Cardiac muscle cell (in vitro differentiated cells and primary cell): ENCODE measurements around the gene CYP2F1. TPM values are rescaled to one million over a fixed set of nuclear protein-coding genes. Genes with fewer than 3 reads are reported as not detected.

ENCODE experiments used
- DNase-seq, 2 donors: peaks; one replicate each; pipeline versions ENCODE4 v3.0.0 to v3.0.0-alpha.2; 2010 to 2017; ENCODE audit warnings: low read depth in 1 of 2, low spot score in 1 of 2
- H3K27ac ChIP-seq: fragments of 200-600 bp; sonication (generic); 2 replicates; pipeline ENCODE4 v1.5.1; 2016
- H3K27me3 ChIP-seq: fragments of 200-600 bp; sonication (generic); 2 replicates; pipeline ENCODE4 v1.6.0; 2016; ENCODE audit warnings: control low read depth
- H3K36me3 ChIP-seq: fragments of 200-600 bp; sonication (generic); 2 replicates; pipeline ENCODE4 v1.5.1; 2016; ENCODE audit warnings: control low read depth
- H3K4me1 ChIP-seq: fragments of 200-600 bp; sonication (generic); 2 replicates; pipeline ENCODE4 v1.8.1; 2017; ENCODE audit warnings: low read depth, mild to moderate bottlenecking, mixed run types
- H3K4me3 ChIP-seq: fragments of 200-600 bp; sonication (generic); 2 replicates; pipeline ENCODE4 v1.5.1; 2016; ENCODE audit warnings: mild to moderate bottlenecking
- H3K9me3 ChIP-seq: fragments of 200-600 bp; sonication (generic); 2 replicates; pipeline ENCODE4 v1.5.1; 2017; ENCODE audit warnings: low read depth, mild to moderate bottlenecking, control low read depth
- CTCF ChIP-seq: IDR thresholded peaks from 2 replicates; pipeline ENCODE4 v1.5.1; 2012; ENCODE audit warnings: low read depth, mild to moderate bottlenecking, low read length
- polyA plus RNA-seq: library from polyadenylated mRNA; unstranded; fragments of >200 nt; fragmentation: Nextera tagmentation; extraction: Ambion mirVana; gene quantifications from 2 replicates; pipeline ENCODE4 v1.2.1, GENCODE V29; 2016
- total RNA-seq: library from RNA; depleted of rRNA; stranded (reverse); fragments of >200 nt; gene quantifications from 2 replicates; pipeline ENCODE4 v1.2.3, GENCODE V29; 2016

CYP2F1 gene
- total and polyA plus RNA-seq, 2 experiments from 2014 or later = not detected

GRCh38 chr19:41172297-41173164 lies 58.3 kb downstream of the CYP2F1 start:
- no peak for TF ChIP-seq CTCF
- no peak for DNase-seq
- no peak overlapping the region for H3K27ac ChIP-seq

GRCh38 chr19:41174297-41174928 lies 60.2 kb downstream of the CYP2F1 start:
- H3K4me3 ChIP-seq = no peak overlapping the region
- no peaks in the 10 kb centered on the region for H3K9me3 ChIP-seq
- H3K4me1 ChIP-seq = peaks cover 11% of the 10 kb centered on the region
- H3K36me3 ChIP-seq = no peaks in the 10 kb centered on the region
- H3K27ac ChIP-seq = no peak overlapping the region
- no peaks in the 10 kb centered on the region for H3K27me3 ChIP-seq
- no peak for DNase-seq
- no peak for TF ChIP-seq CTCF

More at GRCh38 chr19:41172297-41173164, 58.3 kb downstream of the CYP2F1 start:
- no peaks in the 10 kb centered on the region for H3K36me3 ChIP-seq
- H3K4me1 ChIP-seq = peaks cover 11% of the 10 kb centered on the region
- H3K9me3 ChIP-seq = no peaks in the 10 kb centered on the region
- no peaks in the 10 kb centered on the region for H3K27me3 ChIP-seq
- H3K4me3 ChIP-seq = no peak overlapping the region

- H3K36me3 ChIP-seq = no peaks in the 10 kb centered on the region
- no peaks in the 10 kb centered on the region for H3K27me3 ChIP-seq
- no peaks in the 10 kb centered on the region for H3K9me3 ChIP-seq
- peak overlapping the region; percentile 27 for H3K27ac ChIP-seq
- no peak for TF ChIP-seq CTCF
- peak; percentile 73 to 75 for DNase-seq
- no peak overlapping the region for H3K4me3 ChIP-seq
- H3K4me1 ChIP-seq = peaks cover 11% of the 10 kb centered on the region
These were observed 61.9 kb downstream of the CYP2F1 start for GRCh38 chr19:41175801-41176777.

Other genes with a start within 250 kb of the CYP2F1 start
- not detected in 2 replicates for gene CYP2A7, start 232.2 kb upstream of the CYP2F1 start, total RNA-seq
- not detected in 2 replicates for gene CYP2A7, start 232.2 kb upstream of the CYP2F1 start, polyA plus RNA-seq
- not detected in 2 replicates for gene CYP2B6, start 123.2 kb upstream of the CYP2F1 start, total RNA-seq
- not detected in 2 replicates for gene CYP2B6, start 123.2 kb upstream of the CYP2F1 start, polyA plus RNA-seq
- gene CYP2A13, start 26.0 kb upstream of the CYP2F1 start, total RNA-seq = not detected in 2 replicates
- not detected in 2 replicates for gene CYP2A13, start 26.0 kb upstream of the CYP2F1 start, polyA plus RNA-seq
- 1.7 and 1.8 TPM in 2 replicates for gene CYP2S1, start 78.8 kb downstream of the CYP2F1 start, total RNA-seq
- 0.60 and 2.3 TPM in 2 replicates for gene CYP2S1, start 78.8 kb downstream of the CYP2F1 start, polyA plus RNA-seq
- 62.7 and 68.5 TPM in 2 replicates for gene AXL, start 104.8 kb downstream of the CYP2F1 start, total RNA-seq
- gene AXL, start 104.8 kb downstream of the CYP2F1 start, polyA plus RNA-seq = 16.6 and 26.2 TPM in 2 replicates
- gene HNRNPUL1, start 149.9 kb downstream of the CYP2F1 start, total RNA-seq = 159 and 195 TPM in 2 replicates
- 148 and 216 TPM in 2 replicates for gene HNRNPUL1, start 149.9 kb downstream of the CYP2F1 start, polyA plus RNA-seq
- 24.6 and 25.2 TPM in 2 replicates for gene CCDC97, start 195.7 kb downstream of the CYP2F1 start, total RNA-seq
- 29.7 and 32.4 TPM in 2 replicates for gene CCDC97, start 195.7 kb downstream of the CYP2F1 start, polyA plus RNA-seq
- gene TGFB1, start 239.5 kb downstream of the CYP2F1 start, total RNA-seq = 19.4 and 32.6 TPM in 2 replicates
- gene TGFB1, start 239.5 kb downstream of the CYP2F1 start, polyA plus RNA-seq = 34.8 and 52.3 TPM in 2 replicates
- 5.3 and 7.8 TPM in 2 replicates for gene B9D2, start 249.7 kb downstream of the CYP2F1 start, total RNA-seq
- 10.8 and 10.9 TPM in 2 replicates for gene B9D2, start 249.7 kb downstream of the CYP2F1 start, polyA plus RNA-seq